NCI-H82 treated with DMSO at 0.1 percent for 48 hours (cell line): ENCODE results near the gene SPHK1.
A peak's percentile ranks its signal among the peaks of the same experiment; 100 is the strongest.

Experiments
- DNase-seq: peaks from one replicate; lab custom pipeline; 2025; ENCODE audit not compliant: unreplicated experiment; lab: John Stamatoyannopoulos, UW

SPHK1 gene

DNA sequence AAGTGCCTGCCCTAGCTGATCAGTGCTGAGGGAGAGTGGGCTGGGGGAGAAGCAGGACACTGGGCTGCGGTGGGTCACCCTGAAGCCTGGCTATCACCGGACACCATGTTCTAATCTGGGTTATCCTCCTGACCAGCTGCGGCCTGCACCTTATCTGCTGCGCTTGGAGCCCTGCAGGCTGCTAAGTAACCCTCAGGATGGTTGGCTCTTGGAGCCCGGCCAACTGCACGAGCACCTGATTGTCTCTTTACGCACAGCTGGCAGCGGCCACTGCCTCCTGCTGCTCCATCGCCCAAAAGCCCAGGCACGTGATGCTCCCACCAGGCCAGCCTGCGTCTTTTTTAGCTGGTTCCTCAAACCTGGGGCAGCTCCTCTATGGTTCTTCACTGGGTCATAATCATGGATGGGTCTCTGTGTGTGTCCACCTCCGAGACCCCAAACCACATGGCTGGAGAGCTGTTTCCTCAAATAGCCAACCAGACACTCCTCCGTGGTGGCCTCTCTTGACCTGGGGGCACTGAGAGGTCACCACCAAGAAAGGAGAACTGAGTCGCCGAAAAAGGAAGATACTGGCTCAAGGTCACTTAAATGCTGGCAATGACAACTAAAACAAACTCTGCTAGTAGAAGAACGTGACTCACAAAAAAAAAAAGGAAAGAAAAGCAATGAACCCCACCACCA is 21.7 kb downstream of the SPHK1 start:
- no peak for DNase-seq

DNA sequence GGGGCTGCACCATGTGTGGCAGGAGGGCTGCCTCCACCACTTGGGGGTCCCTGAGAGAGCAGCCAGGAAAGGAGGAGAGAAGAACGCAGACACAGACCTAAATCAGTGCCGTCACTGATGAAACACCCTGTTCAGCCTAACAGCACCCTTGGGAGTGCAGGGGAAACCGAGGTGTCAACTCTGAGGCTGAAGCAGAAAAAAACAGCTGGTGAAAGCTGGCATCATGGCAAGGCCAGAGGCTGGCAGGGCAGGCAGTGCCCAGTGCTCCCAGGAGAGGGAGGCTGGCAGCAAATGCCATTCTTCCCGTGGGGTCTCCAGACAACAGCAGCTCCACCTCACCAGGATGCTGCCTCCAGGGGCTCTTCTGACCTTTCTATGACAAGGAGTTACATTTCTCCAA is 23.1 kb downstream of the SPHK1 start:
- no peak for DNase-seq

DNA sequence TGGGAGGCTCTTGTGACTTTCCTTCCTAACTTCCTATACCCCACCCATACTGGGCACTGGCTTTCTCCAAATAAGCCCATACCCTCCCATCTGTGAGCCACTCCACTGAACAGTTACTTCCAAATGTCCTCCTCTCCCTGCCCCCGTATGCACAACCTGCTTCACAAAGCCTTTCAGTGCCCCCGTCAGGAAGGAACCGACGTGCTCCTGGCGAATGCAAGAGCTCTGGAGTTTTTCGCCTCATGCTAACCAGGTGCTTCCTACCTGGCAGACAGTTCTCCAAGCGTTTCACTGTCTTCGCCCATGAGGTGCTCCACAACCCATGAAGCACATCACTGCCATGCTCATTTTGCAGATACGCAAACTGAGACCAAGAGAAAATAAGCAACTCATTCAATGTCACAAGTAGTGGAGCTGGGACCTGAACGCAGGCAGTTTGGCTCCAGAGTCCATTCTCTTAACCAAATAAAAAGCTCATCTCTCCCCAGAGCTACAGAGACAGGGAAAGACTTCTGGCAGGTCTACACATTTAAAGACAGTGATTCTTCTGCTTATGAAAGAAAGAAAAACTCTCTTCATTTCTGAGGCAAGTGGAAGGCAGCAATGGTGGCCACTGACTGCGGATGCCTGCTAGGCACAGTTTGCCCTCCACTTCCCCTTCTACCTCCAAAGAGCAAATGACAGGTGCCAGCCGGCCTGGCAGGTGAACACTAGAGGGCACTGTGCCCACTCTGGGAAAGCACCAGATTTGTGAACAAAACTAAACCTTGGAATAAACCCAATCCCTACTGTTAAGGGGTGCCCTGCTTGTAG is 23.8 kb downstream of the SPHK1 start:
- no peak for DNase-seq

DNA sequence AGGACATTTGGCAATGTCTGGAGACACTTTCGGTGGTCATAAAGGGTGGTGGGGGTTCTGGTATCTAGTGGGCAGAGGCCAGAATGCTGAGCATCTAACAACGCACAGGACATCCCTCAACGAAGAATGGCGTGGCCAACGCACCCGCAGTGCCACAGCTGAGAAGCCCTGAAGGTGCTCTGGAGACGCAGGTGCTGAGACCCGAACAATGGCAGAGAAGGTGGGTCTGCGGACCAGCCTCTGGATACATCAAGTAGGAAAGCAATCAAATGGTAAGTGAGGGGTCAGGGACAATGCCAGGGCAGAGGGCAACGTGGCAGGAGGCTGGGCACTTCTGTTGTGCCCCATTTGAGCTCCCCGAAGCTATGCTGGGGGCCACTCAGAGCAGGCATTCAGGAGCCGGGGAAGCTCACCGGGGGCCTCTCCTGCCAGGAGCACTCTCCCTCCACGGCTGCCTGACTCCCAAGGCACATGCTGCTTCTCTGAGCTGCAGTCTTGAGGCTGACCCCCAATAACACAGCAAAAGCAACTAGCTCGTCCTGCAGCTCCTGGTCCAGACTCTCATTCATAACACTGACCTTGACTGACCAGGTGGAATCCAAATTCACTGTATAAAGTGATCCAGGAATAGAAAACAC is 26.0 kb downstream of the SPHK1 start:
- no peak for DNase-seq

DNA sequence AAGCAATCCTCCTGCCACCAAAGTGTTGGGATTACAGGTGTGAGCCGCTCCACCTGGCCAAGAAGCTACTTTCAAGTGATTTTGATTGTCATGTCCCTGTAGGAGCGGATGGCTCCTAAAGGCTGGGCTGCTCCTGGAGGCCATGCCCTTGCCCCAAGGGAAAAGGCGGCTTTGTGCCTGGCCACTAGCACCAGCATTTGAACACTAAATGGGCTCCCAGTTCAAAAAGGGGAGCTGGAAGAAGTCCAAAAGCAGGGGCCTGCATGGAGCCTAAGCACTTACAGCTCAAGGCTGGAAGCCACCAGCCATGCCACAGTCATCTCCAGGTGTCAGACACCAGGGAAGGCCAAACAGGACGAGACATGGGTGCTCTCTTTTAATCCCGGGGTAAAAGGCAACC is 26.8 kb downstream of the SPHK1 start:
- DNase-seq: no peak

DNA sequence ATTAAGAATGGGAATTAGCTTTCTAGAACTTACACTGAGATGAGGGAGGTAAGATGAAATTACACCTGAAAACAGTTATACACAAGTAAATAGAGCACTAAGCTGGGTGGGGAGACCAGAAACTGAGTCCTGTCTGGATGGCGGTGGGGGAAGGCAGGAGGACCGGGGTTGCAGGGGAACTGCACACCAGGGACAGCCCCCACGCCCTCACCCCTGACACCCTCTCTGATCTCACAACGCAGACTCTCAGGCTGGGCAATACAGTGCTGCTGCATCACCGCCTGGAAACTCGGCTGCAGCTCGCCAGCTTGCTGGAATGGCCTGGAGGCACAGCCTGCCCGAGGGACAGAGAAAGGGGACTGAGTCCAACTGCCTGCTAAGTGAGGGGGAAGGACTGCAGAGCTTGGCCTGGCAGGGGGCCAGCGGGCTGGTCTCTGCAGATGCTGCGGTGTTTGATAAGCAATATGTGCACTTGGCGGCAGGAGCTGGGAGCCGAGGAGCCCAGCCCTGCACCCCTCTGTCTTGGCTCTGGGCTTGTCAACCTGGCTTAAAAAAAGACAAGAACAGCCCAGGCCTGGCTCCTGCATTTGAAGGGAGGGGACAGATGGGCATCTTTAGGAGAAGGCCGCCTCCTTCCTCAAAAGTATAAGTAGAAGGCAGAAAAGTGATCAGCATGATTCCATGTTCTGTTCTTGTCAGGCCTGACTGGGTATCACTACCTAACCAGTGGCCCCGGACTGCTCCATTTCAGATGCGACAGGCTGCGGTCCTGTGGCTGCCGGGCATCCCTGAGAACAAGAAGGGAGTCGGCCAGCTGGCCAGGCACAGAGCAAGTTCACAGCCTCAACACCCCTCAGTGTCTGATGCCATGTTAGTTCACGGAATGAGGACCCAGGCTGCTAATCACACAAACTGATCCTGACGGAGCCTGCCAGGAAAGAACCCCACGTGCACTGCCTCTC is 30.2 kb downstream of the SPHK1 start:
- peak; percentile 15 for DNase-seq

DNA sequence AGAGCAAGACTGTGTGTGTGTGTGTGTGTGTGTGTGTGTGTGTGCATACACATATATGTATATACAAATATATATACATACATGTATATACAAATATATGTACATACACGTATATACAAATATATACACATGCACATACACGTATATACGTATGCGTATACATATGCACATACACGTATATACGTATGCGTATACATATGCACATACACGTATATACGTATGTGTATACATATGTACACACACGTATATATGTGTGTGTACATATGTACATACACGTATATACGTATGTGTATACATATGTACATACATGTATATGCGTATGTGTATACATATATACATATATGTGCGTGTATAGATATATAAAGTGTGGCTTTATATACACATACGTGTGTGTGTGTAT is 31.4 kb downstream of the SPHK1 start:
- DNase-seq: no peak

DNA sequence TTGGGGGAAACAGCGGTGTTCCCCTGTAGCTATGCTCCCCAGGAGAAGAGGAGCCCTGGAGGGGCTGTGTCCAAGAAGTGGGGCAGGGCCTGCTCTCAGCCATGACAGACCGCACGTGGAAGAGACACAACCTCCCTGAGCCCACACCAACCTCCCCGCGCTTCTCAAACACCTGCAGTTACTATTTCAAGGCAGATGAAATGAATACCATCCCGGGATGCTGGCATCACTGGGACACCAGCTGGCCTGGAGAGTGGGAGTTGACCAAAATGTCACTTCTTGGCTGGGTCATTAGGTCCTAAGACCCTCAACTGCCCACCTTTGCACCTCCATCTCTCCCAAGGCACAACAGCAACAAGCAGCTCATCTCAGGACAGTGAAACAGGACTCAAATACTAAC is 32.0 kb downstream of the SPHK1 start:
- DNase-seq: no peak

DNA sequence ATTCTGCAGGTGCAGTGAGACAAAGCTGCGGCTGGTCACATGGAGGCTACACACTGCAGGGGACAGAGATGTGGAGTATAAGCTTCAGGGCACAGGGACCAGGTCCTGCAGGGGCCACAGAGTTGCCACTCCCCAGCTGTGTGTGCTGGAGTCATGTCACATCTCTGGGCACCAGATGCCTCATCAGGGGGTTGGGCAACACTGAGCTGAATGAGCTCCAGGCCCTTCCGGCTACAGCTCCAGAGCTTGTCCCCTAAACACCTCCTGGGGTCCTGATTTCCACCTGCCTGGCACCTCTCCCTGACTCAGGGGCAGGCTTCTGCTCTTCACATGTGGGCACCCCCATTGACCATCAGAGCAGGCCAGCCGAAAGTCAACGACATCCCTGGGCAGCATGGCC is 32.5 kb downstream of the SPHK1 start:
- DNase-seq: no peak

DNA sequence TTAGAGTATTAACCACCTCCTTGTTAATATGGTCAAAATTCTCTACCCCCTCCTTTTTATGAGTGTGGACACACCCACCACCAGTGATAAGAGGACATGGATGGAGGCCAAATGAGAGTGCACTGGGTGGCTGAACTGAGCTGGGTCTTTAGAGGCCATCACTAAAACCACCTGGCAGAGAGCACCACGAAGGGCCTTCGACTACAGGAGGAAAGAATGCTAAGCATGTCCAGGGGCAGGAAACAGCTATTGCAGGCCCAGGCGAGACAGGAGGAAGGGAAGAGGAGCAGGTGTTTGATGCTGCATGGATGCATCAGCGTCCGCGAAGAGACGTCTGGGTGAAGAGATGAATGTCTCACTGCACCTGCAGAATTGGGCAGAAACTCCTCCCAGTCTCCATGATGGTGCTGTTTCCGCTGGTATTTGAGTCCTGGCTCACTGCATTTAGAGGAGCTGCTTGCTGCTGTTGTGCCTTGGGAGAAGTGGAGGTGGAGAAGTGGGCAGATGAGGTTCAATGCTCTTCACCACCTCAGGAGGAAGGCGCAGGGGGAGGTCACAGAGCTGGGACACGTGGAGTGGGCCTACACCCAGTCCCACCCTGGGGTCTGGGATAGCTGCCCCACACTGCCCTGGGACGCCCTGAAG is 33.2 kb downstream of the SPHK1 start:
- no peak for DNase-seq

DNA sequence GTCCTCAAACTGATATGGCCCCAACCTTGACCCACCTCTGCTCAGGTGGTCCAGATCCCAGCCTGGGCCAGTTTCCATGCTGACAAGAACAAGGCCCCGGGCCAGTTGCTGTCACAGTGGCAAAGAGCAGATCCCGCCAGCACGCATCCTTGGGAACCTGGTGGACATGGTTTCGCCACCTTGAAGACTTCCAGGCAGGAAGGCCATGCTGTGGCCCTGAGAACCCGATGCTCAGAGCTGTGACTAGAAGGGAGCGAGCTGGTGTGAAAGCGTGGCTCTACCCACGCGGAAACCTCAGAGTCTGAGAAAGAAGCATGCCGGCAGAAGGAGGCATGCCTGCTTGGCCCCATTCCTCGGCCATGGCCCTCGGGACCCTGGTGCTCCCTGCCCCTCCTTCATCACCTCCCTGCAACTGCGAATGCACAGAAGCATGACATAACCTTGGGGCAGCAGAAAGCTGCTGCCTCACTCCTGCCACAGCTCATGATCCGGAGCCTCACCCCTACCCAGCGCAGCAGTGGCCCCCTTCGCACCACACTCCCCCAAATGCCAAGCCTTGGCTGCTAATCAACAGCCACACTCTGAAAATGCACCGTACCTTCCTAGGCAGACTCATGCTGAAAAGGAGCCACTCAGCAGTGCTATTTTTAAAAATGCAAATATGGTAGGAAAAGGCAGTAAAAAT is 35.3 kb downstream of the SPHK1 start:
- no peak for DNase-seq

DNA sequence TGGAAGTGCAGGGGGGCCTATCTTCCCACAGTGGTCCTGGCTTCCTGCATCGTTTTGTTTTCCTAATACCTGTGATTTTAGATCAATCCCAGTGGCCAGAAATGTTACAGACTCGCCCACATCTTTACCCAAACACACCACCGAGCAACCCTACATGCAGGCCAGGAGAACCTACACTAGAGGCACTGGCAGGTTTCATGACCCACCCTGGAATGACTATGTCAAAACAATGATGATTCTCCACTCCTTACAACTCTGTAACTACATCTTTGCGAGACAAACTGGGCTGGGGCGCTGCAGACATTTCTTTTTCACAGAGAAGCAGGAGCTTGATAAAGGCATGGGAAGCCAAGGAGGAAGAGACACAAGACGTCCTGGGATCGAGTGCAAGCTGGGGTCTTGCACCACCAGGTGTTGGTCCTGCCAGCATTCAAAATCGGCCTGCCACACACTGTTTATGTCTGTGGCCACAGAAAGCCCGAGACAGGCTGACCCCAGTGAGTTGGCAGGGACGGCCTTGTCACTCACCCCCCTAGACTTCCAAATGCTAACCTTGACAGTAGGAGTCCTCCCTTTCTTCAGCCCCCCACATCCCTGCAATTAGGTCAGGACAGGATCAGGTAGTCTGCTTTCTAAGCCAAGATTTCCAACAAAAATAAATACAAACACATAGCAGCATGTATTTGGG is 36.1 kb downstream of the SPHK1 start:
- no peak for DNase-seq

DNA sequence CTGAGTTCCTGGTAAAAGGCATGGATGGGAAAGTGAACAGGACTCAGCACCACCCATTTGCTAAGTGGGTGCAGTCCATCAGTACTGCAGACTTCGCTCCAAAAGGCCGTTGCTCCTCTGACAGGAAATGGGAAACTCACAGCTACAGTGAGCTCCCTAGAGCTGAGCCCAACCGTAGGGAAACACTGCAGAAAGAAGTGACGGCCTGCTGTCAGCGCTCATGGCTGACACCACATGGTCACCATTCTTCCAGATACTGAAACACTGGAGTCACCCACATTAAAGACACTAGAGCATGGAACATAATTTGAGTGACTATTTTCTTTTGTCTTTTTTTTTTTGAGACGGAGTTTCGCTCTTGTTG is 36.6 kb downstream of the SPHK1 start:
- no peak for DNase-seq

DNA sequence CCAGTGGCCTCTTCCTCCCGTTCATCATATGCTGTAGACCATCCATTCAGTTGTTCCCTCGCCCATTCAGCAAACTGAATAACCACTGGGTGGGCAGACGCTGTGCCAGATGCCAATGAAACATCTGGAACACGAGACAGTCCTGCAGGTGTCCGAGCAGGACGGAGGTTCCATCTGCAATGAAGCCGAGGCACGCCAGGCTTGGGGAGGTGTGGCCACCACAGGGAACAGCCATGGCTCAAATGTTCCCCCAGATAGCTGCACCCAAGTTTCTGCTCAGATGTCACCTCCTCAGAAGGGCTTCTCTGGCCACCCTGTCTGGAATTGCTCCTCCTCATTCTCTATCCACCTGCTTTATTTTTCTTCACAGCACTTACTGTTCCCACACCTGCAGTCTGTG is 38.0 kb downstream of the SPHK1 start:
- no peak for DNase-seq

DNA sequence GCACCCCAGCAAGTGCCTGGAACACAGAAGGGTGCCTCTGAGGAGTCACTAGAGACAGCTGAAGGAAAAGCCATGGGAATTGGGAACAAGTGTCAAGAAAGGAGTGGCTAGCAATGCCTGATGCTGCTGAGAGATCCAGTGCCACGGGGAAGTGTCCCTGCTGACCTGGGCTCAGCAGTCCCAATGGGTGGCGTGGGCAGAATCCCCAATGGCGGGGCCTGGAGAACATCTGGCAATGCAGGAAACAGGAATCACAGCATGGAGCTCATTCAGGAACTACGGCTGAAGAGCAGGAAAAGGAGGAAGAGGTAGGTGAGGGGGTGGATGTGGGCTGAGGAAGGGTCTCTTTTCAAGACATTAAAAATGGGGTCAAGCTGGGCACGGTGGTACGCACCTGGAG is 38.5 kb downstream of the SPHK1 start:
- DNase-seq: no peak

DNA sequence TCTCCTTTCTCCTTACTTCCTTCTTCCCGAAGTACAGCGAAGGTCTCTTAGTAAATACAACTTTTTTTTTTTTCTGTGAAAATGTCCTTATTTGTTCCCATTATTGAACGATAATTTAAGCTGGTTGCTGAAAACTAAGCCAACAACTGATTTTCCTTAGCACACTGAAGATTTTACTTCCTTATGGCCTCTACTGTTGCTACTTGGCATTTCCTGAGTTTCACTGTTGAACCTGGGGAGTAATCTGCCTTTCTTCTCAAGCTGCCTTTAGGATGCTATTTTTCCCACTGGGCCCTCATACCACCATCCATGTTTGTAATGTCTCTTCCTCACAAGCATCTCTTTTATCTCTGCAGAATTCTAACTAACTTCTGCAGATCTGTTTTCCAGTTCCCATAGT is 42.4 kb downstream of the SPHK1 start:
- DNase-seq: no peak

DNA sequence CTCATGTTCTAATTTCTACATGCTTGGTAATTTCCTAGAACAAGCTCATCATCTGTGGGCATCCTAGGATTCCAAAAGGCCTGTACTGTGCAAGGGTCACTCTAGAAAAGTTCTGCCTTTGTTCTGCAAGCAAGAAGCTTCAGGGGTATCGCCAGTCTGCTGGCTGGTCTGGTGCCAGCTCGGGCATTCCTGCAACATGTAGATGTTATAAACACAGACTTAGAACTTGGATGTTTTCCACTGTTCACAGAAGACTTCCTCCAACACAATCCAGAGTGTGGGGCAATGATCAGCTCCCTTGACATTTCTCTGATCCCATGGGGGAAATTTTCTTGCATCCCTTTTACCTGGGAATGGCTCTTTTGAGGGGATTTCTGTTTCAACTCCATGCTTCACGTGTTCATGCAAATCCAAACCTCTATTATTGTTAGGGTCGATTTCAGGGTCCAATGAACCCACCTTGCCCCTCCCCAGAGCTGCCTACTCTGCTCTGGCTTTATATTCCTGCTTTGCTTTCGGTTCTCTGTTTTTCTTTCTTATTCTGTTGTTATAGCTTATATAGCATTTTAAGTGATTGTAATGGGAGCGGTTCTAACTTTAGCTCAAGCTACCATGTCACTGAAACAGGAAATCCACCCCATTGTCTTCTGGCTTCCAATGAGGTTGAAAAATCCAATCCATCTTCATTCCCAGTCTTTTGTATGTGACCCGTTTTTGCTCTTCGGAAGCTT is 43.3 kb downstream of the SPHK1 start:
- no peak for DNase-seq

DNA sequence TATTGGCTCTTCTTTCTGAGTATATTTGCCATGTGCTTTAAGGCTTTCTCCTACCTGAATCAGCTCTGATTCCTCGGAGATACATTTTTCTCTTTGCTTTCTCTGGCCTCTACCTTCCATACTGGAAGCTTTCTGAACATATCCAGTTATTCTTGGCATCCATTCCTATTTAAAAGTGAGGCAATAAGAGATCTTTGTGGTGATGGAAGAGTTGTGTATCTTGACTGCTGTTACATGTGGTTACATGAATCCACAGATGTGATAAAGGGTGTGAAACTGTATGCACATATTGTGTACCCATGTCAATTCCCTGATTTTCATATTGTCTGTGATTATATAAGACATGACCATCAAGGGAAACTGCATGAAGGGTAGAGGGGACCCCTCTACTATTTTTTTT is 44.1 kb downstream of the SPHK1 start:
- no peak for DNase-seq

DNA sequence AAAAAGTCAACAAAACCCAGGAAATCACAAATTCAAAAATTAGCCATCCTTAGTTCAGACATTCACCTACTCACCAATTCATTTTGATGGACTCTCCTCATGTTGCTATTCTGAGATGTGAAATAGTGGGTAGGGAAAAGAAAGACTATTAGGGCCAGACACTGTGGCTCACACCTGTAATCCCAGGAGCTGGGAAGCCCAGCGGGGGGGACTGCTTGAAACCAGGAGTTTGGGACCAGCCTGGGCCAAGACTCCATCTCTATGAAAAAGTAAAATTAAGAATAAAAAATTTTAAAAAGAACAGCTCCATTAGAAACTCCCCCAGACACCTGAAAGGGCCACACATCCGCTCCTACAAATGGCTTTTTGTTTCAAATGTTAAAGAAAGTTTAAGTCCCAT is 47.1 kb downstream of the SPHK1 start:
- no peak for DNase-seq
